PFSK-1 (cell line): ENCODE results near the gene LTF.

Experiments
- POLR2AphosphoS5 ChIP-seq: IDR thresholded peaks from 2 replicates; pipeline ENCODE4 v1.6.1; 2012; ENCODE audit warnings: low read depth, mild to moderate bottlenecking, control low read depth, low read length, moderate library complexity
- SIN3A ChIP-seq: IDR thresholded peaks from 2 replicates; pipeline ENCODE4 v1.6.1; 2012; ENCODE audit warnings: mild to moderate bottlenecking, low read length, moderate library complexity, borderline replicate concordance; ENCODE audit not compliant: insufficient read depth
- TAF1 ChIP-seq: IDR thresholded peaks from 2 replicates; pipeline ENCODE4 v1.6.1; 2012; ENCODE audit warnings: low read length, control low read depth, borderline replicate concordance; ENCODE audit not compliant: insufficient read depth
- TF ChIP-seq, protein P1 (sequence below), 2 experiments: IDR thresholded peaks; 2 replicates each; pipeline versions ENCODE4 v1.6.1 to v1.8.0; 2011 to 2012; ENCODE audit warnings: low read depth in 2 of 2, low read length in 2 of 2, control low read depth in 1 of 2, inconsistent platforms in 1 of 2, mild to moderate bottlenecking in 1 of 2, moderate library complexity in 1 of 2; ENCODE audit not compliant: insufficient read depth in 1 of 2

DNA sequence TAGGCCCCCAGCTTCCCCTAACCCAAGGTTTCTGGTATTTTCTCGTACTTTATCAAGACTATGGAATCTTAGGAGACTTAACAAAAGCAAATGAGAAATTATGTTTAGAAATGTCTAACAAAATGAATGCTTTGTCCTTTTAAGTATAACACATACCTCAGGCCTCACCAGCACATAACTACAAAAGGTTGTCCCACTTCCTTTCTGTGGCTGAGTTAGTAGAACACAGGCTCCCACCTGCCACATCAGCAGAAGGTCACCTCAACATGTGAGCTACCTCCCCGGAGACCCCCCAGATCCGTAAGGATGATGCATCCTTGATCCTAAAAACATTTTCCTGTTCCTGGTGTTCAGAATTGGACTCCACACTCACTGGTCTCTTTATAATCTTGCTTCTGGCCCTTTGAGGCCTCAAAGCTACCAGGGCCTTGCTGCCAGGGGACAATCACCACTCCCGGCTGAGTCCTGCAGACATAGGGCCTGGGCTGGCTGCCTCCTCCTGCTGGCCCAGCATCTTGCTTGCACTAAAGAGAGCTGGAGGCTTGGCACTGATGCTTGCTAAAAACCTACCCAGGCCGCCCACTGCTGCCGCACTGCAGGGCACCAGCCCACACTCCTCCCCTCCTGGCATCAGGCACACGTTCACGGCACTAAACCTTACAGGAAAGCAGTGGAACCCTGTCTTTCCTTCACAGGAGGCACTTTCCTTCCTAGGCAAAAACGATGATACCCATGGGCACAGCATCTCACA, 54.8 kb downstream of the LTF start:
- TF ChIP-seq POLR2AphosphoS5 (no peak), TAF1 (no peak), SIN3A (no peak)
- TF ChIP-seq, protein P1, sequence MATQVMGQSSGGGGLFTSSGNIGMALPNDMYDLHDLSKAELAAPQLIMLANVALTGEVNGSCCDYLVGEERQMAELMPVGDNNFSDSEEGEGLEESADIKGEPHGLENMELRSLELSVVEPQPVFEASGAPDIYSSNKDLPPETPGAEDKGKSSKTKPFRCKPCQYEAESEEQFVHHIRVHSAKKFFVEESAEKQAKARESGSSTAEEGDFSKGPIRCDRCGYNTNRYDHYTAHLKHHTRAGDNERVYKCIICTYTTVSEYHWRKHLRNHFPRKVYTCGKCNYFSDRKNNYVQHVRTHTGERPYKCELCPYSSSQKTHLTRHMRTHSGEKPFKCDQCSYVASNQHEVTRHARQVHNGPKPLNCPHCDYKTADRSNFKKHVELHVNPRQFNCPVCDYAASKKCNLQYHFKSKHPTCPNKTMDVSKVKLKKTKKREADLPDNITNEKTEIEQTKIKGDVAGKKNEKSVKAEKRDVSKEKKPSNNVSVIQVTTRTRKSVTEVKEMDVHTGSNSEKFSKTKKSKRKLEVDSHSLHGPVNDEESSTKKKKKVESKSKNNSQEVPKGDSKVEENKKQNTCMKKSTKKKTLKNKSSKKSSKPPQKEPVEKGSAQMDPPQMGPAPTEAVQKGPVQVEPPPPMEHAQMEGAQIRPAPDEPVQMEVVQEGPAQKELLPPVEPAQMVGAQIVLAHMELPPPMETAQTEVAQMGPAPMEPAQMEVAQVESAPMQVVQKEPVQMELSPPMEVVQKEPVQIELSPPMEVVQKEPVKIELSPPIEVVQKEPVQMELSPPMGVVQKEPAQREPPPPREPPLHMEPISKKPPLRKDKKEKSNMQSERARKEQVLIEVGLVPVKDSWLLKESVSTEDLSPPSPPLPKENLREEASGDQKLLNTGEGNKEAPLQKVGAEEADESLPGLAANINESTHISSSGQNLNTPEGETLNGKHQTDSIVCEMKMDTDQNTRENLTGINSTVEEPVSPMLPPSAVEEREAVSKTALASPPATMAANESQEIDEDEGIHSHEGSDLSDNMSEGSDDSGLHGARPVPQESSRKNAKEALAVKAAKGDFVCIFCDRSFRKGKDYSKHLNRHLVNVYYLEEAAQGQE (IDR thresholded peaks at IDR 0.05; ENCODE audit: insufficient read depth in 1 of 2, low read depth in 2 of 2, low read length in 2 of 2), result no peak
